ENCODE data around the gene PSMB3.
A peak's percentile ranks its signal among the peaks of the same experiment; 100 is the strongest.

Gene PSMB3

DNA sequence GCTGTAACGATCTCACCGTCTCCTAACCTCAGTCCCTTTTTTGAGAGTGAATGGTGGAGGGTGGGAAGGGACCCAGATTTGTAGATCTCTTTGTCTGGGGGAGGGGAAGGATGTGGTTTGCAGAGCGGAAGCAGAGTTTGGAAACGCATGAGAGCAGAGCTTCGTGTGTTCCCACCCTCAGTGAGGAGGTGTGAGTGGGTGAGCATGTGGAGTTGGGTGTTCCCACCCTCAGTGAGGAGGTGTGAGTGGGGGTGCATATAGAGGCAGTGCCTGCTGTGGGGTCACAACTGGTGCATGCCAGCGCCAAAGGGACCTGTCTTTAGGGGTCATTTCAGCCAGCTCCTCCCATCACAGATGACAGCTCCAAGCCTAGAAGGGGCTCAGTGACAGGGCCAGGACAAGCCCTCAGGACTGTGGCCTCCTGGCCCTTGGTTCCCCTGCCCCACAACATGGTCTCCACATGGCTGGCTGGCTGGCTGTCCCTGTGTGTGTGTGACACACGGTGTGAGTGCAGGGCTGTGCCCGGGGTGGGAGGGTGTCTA lies 24.2 kb upstream of the PSMB3 start:
- Histone ChIP-seq H3K27me3 (no peaks in the 10 kb centered on the region), H3K4me3 (ENCODE audit: low read depth, low read length) (no peak overlapping the region), H3K9me3 (no peaks in the 10 kb centered on the region), H3K4me1 (peaks cover 25% of the 10 kb centered on the region), H3K36me3 (peaks cover 17% of the 10 kb centered on the region)
- TF ChIP-seq, protein P1, sequence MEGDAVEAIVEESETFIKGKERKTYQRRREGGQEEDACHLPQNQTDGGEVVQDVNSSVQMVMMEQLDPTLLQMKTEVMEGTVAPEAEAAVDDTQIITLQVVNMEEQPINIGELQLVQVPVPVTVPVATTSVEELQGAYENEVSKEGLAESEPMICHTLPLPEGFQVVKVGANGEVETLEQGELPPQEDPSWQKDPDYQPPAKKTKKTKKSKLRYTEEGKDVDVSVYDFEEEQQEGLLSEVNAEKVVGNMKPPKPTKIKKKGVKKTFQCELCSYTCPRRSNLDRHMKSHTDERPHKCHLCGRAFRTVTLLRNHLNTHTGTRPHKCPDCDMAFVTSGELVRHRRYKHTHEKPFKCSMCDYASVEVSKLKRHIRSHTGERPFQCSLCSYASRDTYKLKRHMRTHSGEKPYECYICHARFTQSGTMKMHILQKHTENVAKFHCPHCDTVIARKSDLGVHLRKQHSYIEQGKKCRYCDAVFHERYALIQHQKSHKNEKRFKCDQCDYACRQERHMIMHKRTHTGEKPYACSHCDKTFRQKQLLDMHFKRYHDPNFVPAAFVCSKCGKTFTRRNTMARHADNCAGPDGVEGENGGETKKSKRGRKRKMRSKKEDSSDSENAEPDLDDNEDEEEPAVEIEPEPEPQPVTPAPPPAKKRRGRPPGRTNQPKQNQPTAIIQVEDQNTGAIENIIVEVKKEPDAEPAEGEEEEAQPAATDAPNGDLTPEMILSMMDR (IDR thresholded peaks at IDR 0.05; ENCODE audit: low read depth, low read length): no peak
- no peak for DNase-seq

DNA sequence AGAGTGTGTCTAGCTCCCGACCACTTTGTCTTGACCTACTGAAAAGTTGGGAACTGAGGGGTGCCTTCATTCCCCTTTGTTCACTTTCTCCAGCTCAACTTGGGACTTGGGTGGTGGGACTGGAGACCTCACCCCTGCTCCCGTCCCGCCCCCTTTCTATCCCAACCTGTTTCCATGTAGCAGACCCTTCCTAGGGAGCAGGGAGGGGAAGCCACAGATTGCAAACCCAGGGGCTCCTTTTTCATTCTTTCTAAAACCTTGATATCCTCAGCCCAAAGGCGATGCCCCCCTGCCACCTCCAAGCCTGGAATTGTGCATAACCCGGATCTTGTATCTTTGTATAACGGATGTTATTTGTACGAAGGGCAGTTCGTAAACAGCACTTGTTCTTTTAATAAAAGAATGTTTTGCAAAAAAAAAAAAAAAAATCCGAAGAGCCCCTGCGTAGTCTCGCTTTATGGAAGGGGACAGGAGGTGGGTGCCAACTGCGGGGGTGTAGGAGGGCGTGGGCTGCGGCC lies 23.1 kb upstream of the PSMB3 start:
- H3K4me3 ChIP-seq (ENCODE audit: low read depth, low read length): peak overlapping the region; percentile 56
- H3K4me1 ChIP-seq: peaks cover 17% of the 10 kb centered on the region
- TF ChIP-seq, protein P1 (IDR thresholded peaks at IDR 0.05; ENCODE audit: low read depth, low read length): no peak
- no peak for DNase-seq
- no peaks in the 10 kb centered on the region for H3K9me3 ChIP-seq
- peaks cover 21% of the 10 kb centered on the region for H3K36me3 ChIP-seq
- no peaks in the 10 kb centered on the region for H3K27me3 ChIP-seq

DNA sequence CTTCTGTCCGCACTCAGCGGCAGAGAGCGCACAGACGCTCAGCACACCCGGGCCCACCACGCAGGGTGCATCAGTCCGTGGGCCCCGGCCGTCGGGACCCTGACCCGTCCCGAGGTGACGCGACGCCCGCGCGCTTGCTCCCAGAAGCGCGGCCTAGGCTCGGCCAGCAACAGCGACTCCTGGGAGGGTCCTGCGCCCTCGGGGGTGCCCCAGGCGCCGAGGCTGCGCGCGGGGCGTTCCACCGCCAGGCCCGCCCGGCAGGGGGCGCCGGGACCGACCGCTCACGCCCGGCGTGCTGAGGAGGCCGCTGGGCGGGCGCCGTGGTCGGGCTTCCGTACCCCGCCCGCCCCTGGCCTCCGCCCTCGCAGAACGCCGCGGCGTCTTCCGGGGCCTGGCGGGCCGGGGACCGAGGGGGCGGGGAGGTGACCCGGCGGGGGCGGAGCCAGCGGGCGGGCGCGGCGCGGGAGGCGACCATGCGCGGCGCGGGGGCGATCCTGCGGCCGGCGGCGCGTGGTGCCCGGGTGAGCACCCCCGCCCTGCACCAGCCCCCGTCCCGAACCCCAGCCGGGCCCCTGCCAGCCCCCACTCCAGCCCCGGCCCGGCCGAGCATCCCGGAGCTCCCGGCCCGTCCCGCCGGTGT lies 22.5 kb upstream of the PSMB3 start, which contains the start of gene CISD3:
Gene CISD3, plus strand, starts transcription at position 456 of the 640 bp plus-strand sequence. Its CDS starts 18 bp downstream, at position 474.
- Histone ChIP-seq H3K4me1 (peaks cover 13% of the 10 kb centered on the region), H3K4me3 (ENCODE audit: low read depth, low read length) (peak within 1 kb of the TSS; percentile 87), H3K9me3 (no peaks in the 10 kb centered on the region), H3K27me3 (no peaks in the 10 kb centered on the region), H3K36me3 (peaks cover 27% of the 10 kb centered on the region)
- TF ChIP-seq, protein P1 (IDR thresholded peaks at IDR 0.05; ENCODE audit: low read depth, low read length): peak; percentile 21; the same call in 1 of the 2 replicates
- DNase-seq: peak; percentile 93

DNA sequence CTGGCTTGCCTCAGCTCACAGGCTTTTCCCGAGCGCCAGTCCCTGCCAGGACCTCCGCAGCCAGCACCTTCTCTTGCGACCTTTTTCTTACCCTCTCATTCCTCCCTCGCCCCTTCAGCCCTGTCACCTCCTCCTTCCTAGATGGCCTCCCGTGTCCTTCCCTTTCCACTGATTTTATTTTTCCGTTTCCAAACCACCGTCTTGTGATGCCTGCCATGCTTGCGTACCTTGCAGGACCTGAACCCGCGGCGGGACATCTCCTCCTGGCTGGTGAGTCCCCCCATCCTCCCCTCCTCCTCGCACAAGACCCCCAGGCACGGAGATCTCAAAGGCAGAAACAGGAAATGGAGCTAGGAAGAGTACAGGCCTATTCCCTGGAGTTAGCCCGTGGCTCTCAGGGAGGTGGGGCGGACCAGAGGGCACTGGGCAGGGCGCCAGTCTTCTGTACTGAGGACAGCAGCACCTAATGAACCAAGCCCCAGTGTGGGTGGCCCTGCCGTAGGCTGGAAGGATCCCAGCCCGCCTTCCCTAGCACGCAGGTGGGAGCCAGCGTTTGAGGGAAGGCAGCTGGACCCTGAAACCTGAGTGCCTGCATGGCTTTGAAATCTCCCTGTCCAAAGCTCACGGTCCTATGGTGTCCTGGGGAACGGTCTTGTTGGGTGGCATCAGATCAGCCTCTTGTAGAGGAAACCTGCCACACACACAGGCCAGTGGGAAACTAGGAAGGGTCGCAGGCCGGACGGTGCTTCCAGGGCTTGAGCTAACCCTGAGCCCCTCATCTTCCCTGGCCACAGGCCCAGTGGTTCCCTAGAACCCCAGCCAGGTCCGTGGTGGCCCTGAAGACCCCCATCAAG lies 21.8 kb upstream of the PSMB3 start:
- Histone ChIP-seq H3K4me3 (ENCODE audit: low read depth, low read length) (peak overlapping the region; percentile 87), H3K4me1 (peaks cover 13% of the 10 kb centered on the region)
- TF ChIP-seq, protein P1 (IDR thresholded peaks at IDR 0.05; ENCODE audit: low read depth, low read length): no peak

DNA sequence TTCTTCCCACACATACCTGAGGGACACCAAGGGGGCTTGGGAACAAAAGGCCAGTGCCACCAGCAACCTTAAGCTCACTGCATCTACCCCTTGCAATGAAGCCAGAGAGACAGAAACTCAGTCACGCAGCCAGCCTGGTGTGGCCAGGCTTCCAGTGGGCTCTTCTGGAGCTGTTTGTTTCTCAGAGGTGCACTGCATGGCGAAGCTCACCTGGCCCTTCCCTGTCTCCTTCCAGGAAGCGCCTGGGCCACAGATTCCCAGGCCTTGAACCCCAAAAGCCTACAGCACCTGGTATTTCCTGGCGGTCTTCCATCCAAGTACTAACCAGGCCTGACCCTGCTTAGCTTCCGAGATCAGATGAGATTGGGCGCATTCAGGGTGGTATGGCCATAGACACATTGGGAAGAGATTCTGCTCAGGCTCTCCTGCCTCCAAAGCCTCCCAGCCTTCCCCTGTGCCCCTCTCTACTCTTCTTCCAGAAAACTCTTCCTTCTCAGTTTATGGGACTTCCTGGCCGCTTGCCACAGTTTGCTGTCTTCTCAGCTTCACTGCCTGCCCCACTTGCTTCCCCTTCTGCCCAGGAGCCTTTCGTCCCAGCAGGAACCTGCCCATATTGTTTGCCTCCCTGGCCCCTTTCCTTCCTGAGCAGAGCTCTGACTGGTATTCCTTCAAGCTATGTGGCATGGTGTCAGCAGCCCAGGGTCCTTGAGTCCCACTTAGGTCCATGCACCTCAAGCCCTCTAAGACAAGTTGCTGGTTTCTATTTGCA lies 20.8 kb upstream of the PSMB3 start:
- Histone ChIP-seq H3K27me3 (no peaks in the 10 kb centered on the region), H3K4me3 (ENCODE audit: low read depth, low read length) (peak overlapping the region; percentile 87), H3K9me3 (no peaks in the 10 kb centered on the region), H3K4me1 (peaks cover 14% of the 10 kb centered on the region), H3K36me3 (peaks cover 44% of the 10 kb centered on the region)
- TF ChIP-seq, protein P1 (IDR thresholded peaks at IDR 0.05; ENCODE audit: low read depth, low read length): no peak
- no peak for DNase-seq

More for the DNA sequence above, 21.8 kb upstream of the PSMB3 start:
- peaks cover 35% of the 10 kb centered on the region for H3K36me3 ChIP-seq
- no peaks in the 10 kb centered on the region for H3K9me3 ChIP-seq
- no peaks in the 10 kb centered on the region for H3K27me3 ChIP-seq
- peak; percentile 89 for DNase-seq
